ENCODE results near the gene MCOLN1.
"Not testable (repeated sequence)": the region's sequence is repeated elsewhere in the genome, so short reads cannot be mapped to it uniquely, and the experiment has no call there.

Gene MCOLN1

GRCh38 chr19:7562646-7563393, 40.4 kb downstream of the MCOLN1 start:
- in situ Hi-C loops (cut with MboI; ENCODE audit: low sequenced_read_pairs), result no loop called here

DNA sequence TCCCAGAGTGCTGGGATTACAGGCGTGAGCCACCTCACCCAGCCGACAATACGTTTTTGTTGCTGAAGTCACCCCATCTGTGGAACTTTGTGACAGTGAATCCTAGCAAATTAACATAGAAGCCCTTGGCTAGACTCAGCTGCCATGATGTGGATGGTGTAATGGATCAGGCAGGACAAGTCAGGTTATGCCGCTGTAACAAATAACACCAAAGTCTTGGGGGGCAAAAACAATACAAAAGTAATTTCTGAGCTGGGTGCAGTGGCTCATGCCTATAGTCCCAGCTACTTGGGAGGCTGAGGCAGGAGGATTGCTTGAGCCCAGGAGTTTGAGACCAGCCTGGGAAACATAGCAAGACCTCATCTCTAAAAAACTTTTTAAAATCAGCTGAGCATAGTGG, 42.4 kb downstream of the MCOLN1 start:
- in situ Hi-C loops (cut with MboI; ENCODE audit: low sequenced_read_pairs), result no loop called here

GRCh38 chr19:7565332-7565731, 42.9 kb downstream of the MCOLN1 start:
- in situ Hi-C loops (cut with MboI; ENCODE audit: low sequenced_read_pairs), result no loop called here

DNA sequence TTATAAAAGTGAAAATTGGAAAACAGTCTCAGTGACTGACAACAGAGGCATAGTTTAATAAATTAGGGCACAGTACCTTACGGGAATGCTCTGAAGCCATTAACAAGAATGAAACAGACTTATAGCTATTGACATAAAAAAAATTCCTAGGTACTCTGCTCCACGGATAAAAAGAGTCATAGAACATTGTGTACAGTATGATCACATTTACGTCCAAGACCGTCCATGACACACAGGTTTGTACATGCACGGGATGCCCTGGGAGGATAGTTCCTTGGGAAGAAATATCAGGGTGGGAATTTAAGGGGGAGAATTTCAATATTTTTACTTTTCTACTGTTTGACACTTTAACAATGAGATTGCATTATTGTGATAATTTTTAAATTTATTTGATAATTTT, 48.3 kb downstream of the MCOLN1 start:
- in situ Hi-C loops (cut with MboI; ENCODE audit: low sequenced_read_pairs), result no loop called here

DNA sequence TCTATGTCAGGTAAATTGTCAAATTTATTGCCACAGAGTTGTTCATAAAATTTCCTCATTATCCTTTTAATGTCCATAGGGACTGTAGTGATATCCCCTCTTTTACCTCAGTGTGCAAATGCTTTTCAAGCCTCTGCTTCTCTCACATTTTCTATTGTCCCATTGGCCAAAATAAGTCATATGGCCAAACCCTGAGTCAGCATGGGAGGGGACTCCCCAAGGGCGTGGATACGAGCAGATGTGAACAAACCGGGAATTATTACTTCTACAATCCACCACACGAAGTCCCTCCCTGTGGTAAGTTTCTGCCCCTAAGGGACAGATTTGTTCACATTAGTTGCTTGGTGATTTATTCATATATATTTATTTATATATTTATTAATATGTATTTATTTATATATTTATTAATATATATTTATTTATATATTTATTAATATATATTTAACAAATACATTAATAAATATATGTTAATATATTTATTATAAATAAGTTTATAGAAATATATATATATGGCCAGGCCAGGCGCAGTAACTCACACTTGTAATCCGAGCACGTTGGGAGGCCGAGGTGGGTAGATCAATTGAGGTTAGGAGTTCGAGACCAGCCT, 53.1 kb downstream of the MCOLN1 start:
- in situ Hi-C loops (cut with MboI; ENCODE audit: low sequenced_read_pairs), result no loop called here

DNA sequence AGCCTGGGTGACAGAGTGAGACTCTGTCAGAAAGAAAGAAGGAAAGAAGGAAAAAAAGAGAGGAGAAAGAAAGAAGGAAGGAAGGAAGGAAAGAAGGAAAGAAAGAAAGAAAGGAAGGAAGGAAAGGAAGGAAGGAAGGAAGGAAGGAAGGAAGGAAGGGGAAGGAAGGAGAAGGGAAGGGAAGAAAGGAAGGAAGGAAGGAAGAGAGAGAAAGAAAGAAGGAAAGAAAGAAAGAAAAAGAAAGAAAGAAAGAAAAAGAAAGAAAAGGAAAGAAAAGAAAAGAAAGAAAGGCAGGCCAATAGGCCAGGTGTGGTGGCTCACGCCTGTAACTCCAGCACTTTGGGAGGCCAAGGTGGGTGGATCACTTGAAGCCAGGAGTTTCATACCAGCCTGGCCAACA, 55.0 kb downstream of the MCOLN1 start:
- in situ Hi-C loops (cut with MboI; ENCODE audit: low sequenced_read_pairs), result not testable (repeated sequence)

GRCh38 chr19:7578127-7578526, 55.7 kb downstream of the MCOLN1 start:
- in situ Hi-C loops (cut with MboI; ENCODE audit: low sequenced_read_pairs), result no loop called here

GRCh38 chr19:7579182-7579581, 56.8 kb downstream of the MCOLN1 start:
- in situ Hi-C loops (cut with MboI; ENCODE audit: low sequenced_read_pairs), result no loop called here

- in situ Hi-C loops (cut with MboI; ENCODE audit: low sequenced_read_pairs), result no loop called here
Measured at GRCh38 chr19:7582446-7582845, 60.0 kb downstream of the MCOLN1 start.

Measured in HL-60/S4 treated with phorbol 12-myristate 13-acetate at 8.2 ng/mL for 4 days and 3 days (cell line).